ENCODE results near the gene CNOT2.

- TF ChIP-seq CTCF (IDR thresholded peaks at IDR 0.05; ENCODE audit: low read depth, low read length, missing input control) (no peak), JUND (IDR thresholded peaks at IDR 0.05) (no peak), GABPA (IDR thresholded peaks at IDR 0.05 in 1 of 2, conservative IDR thresholded peaks at IDR 0.05 in 1 of 2) (no peak), ATF3 (IDR thresholded peaks at IDR 0.05) (no peak), RXRA (IDR thresholded peaks at IDR 0.05) (no peak), REST (IDR thresholded peaks at IDR 0.05) (no peak), TAF1 (conservative IDR thresholded peaks at IDR 0.05) (no peak), YY1 (IDR thresholded peaks at IDR 0.05) (no peak), ZBTB33 (IDR thresholded peaks at IDR 0.05) (no peak), HNF4G (IDR thresholded peaks at IDR 0.05) (no peak), RAD21 (IDR thresholded peaks at IDR 0.05) (no peak), EGR1 (IDR thresholded peaks at IDR 0.05; ENCODE audit: low read depth in 2 of 2) (no peak), HNF4A (conservative IDR thresholded peaks at IDR 0.05) (no peak)
- TF ChIP-seq, protein P1, sequence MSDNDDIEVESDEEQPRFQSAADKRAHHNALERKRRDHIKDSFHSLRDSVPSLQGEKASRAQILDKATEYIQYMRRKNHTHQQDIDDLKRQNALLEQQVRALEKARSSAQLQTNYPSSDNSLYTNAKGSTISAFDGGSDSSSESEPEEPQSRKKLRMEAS (IDR thresholded peaks at IDR 0.05), result no peak
Measured at GRCh38 chr12:70359458-70360197, 116.4 kb downstream of the CNOT2 start.

All from liver (tissue), 3 donors.